Breast epithelium (tissue), 4 donors: Measurements from ENCODE around the gene CSTF1. TPM values are rescaled to one million over a fixed set of nuclear protein-coding genes. Genes with fewer than 3 reads are reported as not detected.

Experiments used
- DNase-seq, 2 donors: peaks; one replicate each; pipeline ENCODE4 v3.0.0-alpha.2; 2019; ENCODE audit warnings: low spot score in 2 of 2
- H3K27ac ChIP-seq, 2 donors: fragments of 200-600 bp; sonication (generic) in 1 of 2; one replicate each; pipeline ENCODE4 v1.5.1; 2016 to 2019; ENCODE audit warnings: mild to moderate bottlenecking in 1 of 2
- H3K27me3 ChIP-seq, 2 donors: fragments of 200-600 bp; sonication (generic) in 1 of 2; one replicate each; pipeline versions ENCODE4 v1.5.1 to v1.6.0; 2017 to 2019; ENCODE audit warnings: control low read depth in 1 of 2, mild to moderate bottlenecking in 1 of 2
- H3K36me3 ChIP-seq: fragments of 200-600 bp; one replicate; pipeline ENCODE4 v1.5.1; 2019
- H3K4me1 ChIP-seq, 2 donors: fragments of 200-600 bp; sonication (generic); one replicate each; pipeline ENCODE4 v1.5.1; 2016 to 2019; ENCODE audit warnings: control low read depth in 1 of 2
- H3K4me3 ChIP-seq, 3 donors: fragments of 200-600 bp; sonication (generic); 1 replicate in 2 of 3; 2 replicates in 1 of 3; pipeline ENCODE4 v1.5.1; 2016 to 2019; ENCODE audit warnings: mild to moderate bottlenecking in 3 of 3, moderate library complexity in 2 of 3
- H3K9me3 ChIP-seq, 2 donors: fragments of 200-600 bp; sonication (generic) in 1 of 2; one replicate each; pipeline ENCODE4 v1.5.1; 2016 to 2019; ENCODE audit warnings: control low read depth in 1 of 2
- CTCF ChIP-seq, 3 donors: fragments of 450-650 bp; IDR thresholded peaks; one replicate each; pipeline ENCODE4 v1.5.1; 2016 to 2017; ENCODE audit warnings: antibody characterized with exemption in 3 of 3, mild to moderate bottlenecking in 3 of 3, moderate library complexity in 3 of 3
- POLR2A ChIP-seq: fragments of 450-650 bp; IDR thresholded peaks from one replicate; pipeline ENCODE4 v1.6.1; 2016; ENCODE audit warnings: antibody characterized with exemption, mild to moderate bottlenecking, moderate library complexity
- POLR2AphosphoS5 ChIP-seq, 3 donors: sonication (generic); formaldehyde crosslinking; IDR thresholded peaks; one replicate each; pipeline ENCODE4 v1.6.1; 2017; ENCODE audit warnings: antibody characterized with exemption in 3 of 3
- intact Hi-C: fragments of 100-400 bp; cut with DNase I; formaldehyde crosslinking; loops from one replicate; pipeline ENCODE4 v1.15.1; 2023; ENCODE audit warnings: low total_unique reads
- total RNA-seq, 3 donors: library from RNA; depleted of rRNA; stranded (reverse); fragments of >200 nt; gene quantifications; one replicate each; pipeline ENCODE4 v1.1.0, GENCODE V29; 2016

The CSTF1 gene
- total RNA-seq, 3 donors from 2014 or later: 17.1 to 53.4 (median 35.7) TPM

- Histone ChIP-seq H3K27me3 (no peaks in the 10 kb centered on the region), H3K4me1 (no peaks in the 10 kb centered on the region), H3K9me3 (no peaks in the 10 kb centered on the region), H3K36me3 (no peaks in the 10 kb centered on the region), H3K4me3 (no peak overlapping the region), H3K27ac (no peak overlapping the region)
- TF ChIP-seq POLR2AphosphoS5 (IDR thresholded peaks at IDR 0.05) (no peak), CTCF (IDR thresholded peaks at IDR 0.05) (no peak), POLR2A (no peak)
- intact Hi-C loops: no loop called here
- no peak for DNase-seq
Observed at GRCh38 chr20:56417911-56418310, 25.5 kb downstream of the CSTF1 start.

DNA sequence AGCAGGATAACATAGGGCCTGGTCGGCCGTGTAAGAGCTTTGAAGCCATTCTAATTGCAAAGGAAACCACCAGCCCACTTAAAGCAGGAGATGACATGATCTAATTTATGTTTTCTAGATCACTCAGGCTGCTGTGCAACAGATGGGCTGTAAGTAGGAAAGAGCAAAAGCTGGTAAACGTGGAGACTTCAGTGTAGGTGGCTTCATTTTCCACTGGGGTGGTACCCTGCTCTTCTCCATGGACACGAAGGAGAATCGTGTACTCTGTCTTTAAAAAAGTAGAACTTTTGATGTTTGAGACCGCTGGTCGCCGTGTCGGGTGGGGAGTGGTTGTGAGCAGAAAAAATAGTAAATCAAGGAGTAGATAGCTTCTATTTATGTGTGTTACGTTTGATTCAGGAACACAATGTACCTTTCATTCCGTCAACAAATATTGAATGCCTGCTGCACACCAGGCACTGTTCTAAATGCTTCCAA lies 26.0 kb downstream of the CSTF1 start:
- Histone ChIP-seq H3K9me3 (no peaks in the 10 kb centered on the region), H3K36me3 (no peaks in the 10 kb centered on the region), H3K27me3 (no peaks in the 10 kb centered on the region), H3K4me1 (no peaks in the 10 kb centered on the region), H3K27ac (no peak overlapping the region), H3K4me3 (no peak overlapping the region)
- DNase-seq: no peak
- no peak for TF ChIP-seq CTCF (IDR thresholded peaks at IDR 0.05)
- no peak for TF ChIP-seq POLR2AphosphoS5 (IDR thresholded peaks at IDR 0.05)
- no peak for TF ChIP-seq POLR2A
- intact Hi-C loops: no loop called here

DNA sequence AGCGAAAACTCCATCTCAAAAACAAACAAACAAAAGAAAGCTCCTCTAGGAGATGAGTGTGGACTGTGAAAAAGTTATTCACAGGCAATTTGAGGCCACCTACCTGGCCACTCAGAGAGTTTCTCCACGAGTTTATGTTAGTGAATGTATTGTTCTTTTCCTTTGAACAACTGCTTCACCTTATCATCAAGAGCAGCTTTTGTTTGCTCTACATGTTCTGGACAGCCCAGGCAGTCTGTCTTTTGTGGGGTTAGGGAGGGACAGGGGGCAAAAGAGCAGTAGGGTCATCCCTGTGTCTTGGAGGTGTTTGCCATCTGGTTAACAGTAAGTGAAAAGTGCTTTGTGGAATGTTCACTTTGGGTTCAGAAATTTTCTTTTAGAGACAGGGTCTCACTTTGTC lies 27.6 kb downstream of the CSTF1 start:
- intact Hi-C loops: loop anchor here (5.0 kb wide), 1 partner anchor 1017 kb away; no protein-coding TSS in a partner anchor
- DNase-seq: no peak
- no peak overlapping the region for H3K27ac ChIP-seq
- no peak overlapping the region for H3K4me3 ChIP-seq
- no peaks in the 10 kb centered on the region for H3K27me3 ChIP-seq
- no peaks in the 10 kb centered on the region for H3K9me3 ChIP-seq
- no peaks in the 10 kb centered on the region for H3K4me1 ChIP-seq
- TF ChIP-seq POLR2A (no peak), POLR2AphosphoS5 (IDR thresholded peaks at IDR 0.05) (no peak), CTCF (IDR thresholded peaks at IDR 0.05) (no peak)
- no peaks in the 10 kb centered on the region for H3K36me3 ChIP-seq

GRCh38 chr20:56420940-56421688 lies 28.7 kb downstream of the CSTF1 start:
- TF ChIP-seq POLR2A (no peak), CTCF (IDR thresholded peaks at IDR 0.05) (no peak), POLR2AphosphoS5 (IDR thresholded peaks at IDR 0.05) (no peak)
- no peaks in the 10 kb centered on the region for H3K4me1 ChIP-seq
- H3K27ac ChIP-seq: no peak overlapping the region
- no peak for DNase-seq
- H3K9me3 ChIP-seq: no peaks in the 10 kb centered on the region
- intact Hi-C loops: loop anchor here (5.0 kb wide), 1 partner anchor 1016 kb away; no protein-coding TSS in a partner anchor
- no peak overlapping the region for H3K4me3 ChIP-seq
- H3K36me3 ChIP-seq: no peaks in the 10 kb centered on the region
- no peaks in the 10 kb centered on the region for H3K27me3 ChIP-seq

- Histone ChIP-seq H3K4me3 (no peak overlapping the region), H3K27me3 (no peaks in the 10 kb centered on the region), H3K36me3 (no peaks in the 10 kb centered on the region), H3K4me1 (no peaks in the 10 kb centered on the region), H3K9me3 (no peaks in the 10 kb centered on the region), H3K27ac (no peak overlapping the region)
- TF ChIP-seq POLR2AphosphoS5 (IDR thresholded peaks at IDR 0.05) (no peak), POLR2A (no peak), CTCF (IDR thresholded peaks at IDR 0.05) (no peak)
- intact Hi-C loops: loop anchor here (2.0 to 5.0 kb wide), 2 partner anchors 45 to 1015 kb away; no protein-coding TSS in a partner anchor
- DNase-seq: no peak
Observed at GRCh38 chr20:56422076-56422823, 29.8 kb downstream of the CSTF1 start.
